Measurements from ENCODE around the gene ANKS4B.

Gene ANKS4B

DNA sequence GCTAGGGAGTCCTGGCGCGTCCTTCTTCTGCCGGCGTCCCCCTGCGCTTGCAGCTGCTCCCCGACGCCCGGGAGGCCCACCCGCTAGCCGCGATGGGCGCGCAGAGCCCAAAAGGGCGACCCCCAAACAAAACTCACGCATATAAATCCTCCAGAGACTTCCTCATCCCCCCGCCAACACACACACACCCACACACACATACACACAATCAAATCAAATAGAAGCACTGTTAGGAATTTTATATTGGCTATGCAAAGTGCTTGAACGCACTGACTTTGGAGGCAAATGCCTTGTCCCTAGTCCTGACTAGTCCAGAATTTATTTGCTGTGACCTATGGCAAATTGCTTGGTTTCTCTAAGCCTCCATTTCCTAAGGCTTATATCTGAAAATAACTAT lies 68.4 kb downstream of the ANKS4B start (continued):
- TF ChIP-seq ZNF169 (tag by site-specific recombination; IDR thresholded peaks at IDR 0.05) (no peak), ZNF501 (tag by site-specific recombination; IDR thresholded peaks at IDR 0.05) (no peak), EGR2 (tag by site-specific recombination; IDR thresholded peaks at IDR 0.05; ENCODE audit: low read depth) (peak; percentile 79), ZBTB21 (tag by site-specific recombination; IDR thresholded peaks at IDR 0.05) (no peak), ZNF549 (tag by site-specific recombination; IDR thresholded peaks at IDR 0.05) (no peak), KLF10 (tag by site-specific recombination; IDR thresholded peaks at IDR 0.05) (no peak), ZNF292 (tag by site-specific recombination; IDR thresholded peaks at IDR 0.05; ENCODE audit: borderline replicate concordance, low read depth) (no peak), ZFHX2 (tag by site-specific recombination; conservative IDR thresholded peaks at IDR 0.05) (peak; percentile 82), ZNF221 (tag by site-specific recombination; IDR thresholded peaks at IDR 0.05; ENCODE audit: borderline replicate concordance) (no peak), MZF1 (tag by site-specific recombination; IDR thresholded peaks at IDR 0.05; ENCODE audit: borderline replicate concordance) (no peak), ZNF404 (tag by site-specific recombination; IDR thresholded peaks at IDR 0.05) (no peak), ZNF10 (tag by site-specific recombination; IDR thresholded peaks at IDR 0.05) (0 out of 2 replicates have a peak, but pooled peaks have one; percentile 2), ZNF341 (tag by site-specific recombination; IDR thresholded peaks at IDR 0.05; ENCODE audit: low read depth) (peak; percentile 6; the same call in 1 of the 2 replicates), MYNN (tag by site-specific recombination; IDR thresholded peaks at IDR 0.05; ENCODE audit: borderline replicate concordance) (no peak), KLF16 (tag by site-specific recombination; IDR thresholded peaks at IDR 0.05) (no peak), ZNF114 (tag by site-specific recombination; IDR thresholded peaks at IDR 0.05) (no peak), ZNF16 (tag by site-specific recombination; IDR thresholded peaks at IDR 0.05; ENCODE audit: low read depth) (no peak), KLF1 (tag by site-specific recombination; IDR thresholded peaks at IDR 0.05) (no peak), ZNF843 (tag by site-specific recombination; IDR thresholded peaks at IDR 0.05) (no peak; the same call in 1 of the 2 replicates), ZBTB1 (tag by site-specific recombination; IDR thresholded peaks at IDR 0.05) (no peak), ZNF658 (tag by site-specific recombination; IDR thresholded peaks at IDR 0.05) (no peak), ZNF660 (tag by site-specific recombination; IDR thresholded peaks at IDR 0.05) (no peak), TRIM28 (IDR thresholded peaks at IDR 0.05; ENCODE audit: borderline replicate concordance, low read length) (no peak)
- TF ChIP-seq, protein P1, sequence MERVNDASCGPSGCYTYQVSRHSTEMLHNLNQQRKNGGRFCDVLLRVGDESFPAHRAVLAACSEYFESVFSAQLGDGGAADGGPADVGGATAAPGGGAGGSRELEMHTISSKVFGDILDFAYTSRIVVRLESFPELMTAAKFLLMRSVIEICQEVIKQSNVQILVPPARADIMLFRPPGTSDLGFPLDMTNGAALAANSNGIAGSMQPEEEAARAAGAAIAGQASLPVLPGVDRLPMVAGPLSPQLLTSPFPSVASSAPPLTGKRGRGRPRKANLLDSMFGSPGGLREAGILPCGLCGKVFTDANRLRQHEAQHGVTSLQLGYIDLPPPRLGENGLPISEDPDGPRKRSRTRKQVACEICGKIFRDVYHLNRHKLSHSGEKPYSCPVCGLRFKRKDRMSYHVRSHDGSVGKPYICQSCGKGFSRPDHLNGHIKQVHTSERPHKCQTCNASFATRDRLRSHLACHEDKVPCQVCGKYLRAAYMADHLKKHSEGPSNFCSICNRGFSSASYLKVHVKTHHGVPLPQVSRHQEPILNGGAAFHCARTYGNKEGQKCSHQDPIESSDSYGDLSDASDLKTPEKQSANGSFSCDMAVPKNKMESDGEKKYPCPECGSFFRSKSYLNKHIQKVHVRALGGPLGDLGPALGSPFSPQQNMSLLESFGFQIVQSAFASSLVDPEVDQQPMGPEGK (tag by site-specific recombination; IDR thresholded peaks at IDR 0.05), result no peak
- TF ChIP-seq, protein P2, sequence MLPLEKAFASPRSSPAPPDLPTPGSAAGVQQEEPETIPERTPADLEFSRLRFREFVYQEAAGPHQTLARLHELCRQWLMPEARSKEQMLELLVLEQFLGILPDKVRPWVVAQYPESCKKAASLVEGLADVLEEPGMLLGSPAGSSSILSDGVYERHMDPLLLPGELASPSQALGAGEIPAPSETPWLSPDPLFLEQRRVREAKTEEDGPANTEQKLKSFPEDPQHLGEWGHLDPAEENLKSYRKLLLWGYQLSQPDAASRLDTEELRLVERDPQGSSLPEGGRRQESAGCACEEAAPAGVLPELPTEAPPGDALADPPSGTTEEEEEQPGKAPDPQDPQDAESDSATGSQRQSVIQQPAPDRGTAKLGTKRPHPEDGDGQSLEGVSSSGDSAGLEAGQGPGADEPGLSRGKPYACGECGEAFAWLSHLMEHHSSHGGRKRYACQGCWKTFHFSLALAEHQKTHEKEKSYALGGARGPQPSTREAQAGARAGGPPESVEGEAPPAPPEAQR (tag by site-specific recombination; IDR thresholded peaks at IDR 0.05), result no peak
- TF ChIP-seq, protein P3, sequence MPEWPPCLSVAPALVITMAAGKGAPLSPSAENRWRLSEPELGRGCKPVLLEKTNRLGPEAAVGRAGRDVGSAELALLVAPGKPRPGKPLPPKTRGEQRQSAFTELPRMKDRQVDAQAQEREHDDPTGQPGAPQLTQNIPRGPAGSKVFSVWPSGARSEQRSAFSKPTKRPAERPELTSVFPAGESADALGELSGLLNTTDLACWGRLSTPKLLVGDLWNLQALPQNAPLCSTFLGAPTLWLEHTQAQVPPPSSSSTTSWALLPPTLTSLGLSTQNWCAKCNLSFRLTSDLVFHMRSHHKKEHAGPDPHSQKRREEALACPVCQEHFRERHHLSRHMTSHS (tag by site-specific recombination; IDR thresholded peaks at IDR 0.05), result no peak
- TF ChIP-seq, protein P4, sequence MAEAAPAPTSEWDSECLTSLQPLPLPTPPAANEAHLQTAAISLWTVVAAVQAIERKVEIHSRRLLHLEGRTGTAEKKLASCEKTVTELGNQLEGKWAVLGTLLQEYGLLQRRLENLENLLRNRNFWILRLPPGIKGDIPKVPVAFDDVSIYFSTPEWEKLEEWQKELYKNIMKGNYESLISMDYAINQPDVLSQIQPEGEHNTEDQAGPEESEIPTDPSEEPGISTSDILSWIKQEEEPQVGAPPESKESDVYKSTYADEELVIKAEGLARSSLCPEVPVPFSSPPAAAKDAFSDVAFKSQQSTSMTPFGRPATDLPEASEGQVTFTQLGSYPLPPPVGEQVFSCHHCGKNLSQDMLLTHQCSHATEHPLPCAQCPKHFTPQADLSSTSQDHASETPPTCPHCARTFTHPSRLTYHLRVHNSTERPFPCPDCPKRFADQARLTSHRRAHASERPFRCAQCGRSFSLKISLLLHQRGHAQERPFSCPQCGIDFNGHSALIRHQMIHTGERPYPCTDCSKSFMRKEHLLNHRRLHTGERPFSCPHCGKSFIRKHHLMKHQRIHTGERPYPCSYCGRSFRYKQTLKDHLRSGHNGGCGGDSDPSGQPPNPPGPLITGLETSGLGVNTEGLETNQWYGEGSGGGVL (tag by site-specific recombination; IDR thresholded peaks at IDR 0.05), result 0 out of 2 replicates have a peak, but pooled peaks have one; percentile 1
- TF ChIP-seq, protein P5, sequence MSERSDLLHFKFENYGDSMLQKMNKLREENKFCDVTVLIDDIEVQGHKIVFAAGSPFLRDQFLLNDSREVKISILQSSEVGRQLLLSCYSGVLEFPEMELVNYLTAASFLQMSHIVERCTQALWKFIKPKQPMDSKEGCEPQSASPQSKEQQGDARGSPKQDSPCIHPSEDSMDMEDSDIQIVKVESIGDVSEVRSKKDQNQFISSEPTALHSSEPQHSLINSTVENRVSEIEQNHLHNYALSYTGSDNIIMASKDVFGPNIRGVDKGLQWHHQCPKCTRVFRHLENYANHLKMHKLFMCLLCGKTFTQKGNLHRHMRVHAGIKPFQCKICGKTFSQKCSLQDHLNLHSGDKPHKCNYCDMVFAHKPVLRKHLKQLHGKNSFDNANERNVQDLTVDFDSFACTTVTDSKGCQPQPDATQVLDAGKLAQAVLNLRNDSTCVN (tag by site-specific recombination; optimal IDR thresholded peaks at IDR 0.05), result peak; percentile 46
- TF ChIP-seq, protein P6, sequence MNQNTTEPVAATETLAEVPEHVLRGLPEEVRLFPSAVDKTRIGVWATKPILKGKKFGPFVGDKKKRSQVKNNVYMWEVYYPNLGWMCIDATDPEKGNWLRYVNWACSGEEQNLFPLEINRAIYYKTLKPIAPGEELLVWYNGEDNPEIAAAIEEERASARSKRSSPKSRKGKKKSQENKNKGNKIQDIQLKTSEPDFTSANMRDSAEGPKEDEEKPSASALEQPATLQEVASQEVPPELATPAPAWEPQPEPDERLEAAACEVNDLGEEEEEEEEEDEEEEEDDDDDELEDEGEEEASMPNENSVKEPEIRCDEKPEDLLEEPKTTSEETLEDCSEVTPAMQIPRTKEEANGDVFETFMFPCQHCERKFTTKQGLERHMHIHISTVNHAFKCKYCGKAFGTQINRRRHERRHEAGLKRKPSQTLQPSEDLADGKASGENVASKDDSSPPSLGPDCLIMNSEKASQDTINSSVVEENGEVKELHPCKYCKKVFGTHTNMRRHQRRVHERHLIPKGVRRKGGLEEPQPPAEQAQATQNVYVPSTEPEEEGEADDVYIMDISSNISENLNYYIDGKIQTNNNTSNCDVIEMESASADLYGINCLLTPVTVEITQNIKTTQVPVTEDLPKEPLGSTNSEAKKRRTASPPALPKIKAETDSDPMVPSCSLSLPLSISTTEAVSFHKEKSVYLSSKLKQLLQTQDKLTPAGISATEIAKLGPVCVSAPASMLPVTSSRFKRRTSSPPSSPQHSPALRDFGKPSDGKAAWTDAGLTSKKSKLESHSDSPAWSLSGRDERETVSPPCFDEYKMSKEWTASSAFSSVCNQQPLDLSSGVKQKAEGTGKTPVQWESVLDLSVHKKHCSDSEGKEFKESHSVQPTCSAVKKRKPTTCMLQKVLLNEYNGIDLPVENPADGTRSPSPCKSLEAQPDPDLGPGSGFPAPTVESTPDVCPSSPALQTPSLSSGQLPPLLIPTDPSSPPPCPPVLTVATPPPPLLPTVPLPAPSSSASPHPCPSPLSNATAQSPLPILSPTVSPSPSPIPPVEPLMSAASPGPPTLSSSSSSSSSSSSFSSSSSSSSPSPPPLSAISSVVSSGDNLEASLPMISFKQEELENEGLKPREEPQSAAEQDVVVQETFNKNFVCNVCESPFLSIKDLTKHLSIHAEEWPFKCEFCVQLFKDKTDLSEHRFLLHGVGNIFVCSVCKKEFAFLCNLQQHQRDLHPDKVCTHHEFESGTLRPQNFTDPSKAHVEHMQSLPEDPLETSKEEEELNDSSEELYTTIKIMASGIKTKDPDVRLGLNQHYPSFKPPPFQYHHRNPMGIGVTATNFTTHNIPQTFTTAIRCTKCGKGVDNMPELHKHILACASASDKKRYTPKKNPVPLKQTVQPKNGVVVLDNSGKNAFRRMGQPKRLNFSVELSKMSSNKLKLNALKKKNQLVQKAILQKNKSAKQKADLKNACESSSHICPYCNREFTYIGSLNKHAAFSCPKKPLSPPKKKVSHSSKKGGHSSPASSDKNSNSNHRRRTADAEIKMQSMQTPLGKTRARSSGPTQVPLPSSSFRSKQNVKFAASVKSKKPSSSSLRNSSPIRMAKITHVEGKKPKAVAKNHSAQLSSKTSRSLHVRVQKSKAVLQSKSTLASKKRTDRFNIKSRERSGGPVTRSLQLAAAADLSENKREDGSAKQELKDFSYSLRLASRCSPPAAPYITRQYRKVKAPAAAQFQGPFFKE (tag by site-specific recombination; IDR thresholded peaks at IDR 0.05; ENCODE audit: borderline replicate concordance), result no peak

Measured in HEK293 (cell line).